SK-N-MC (cell line): ENCODE results near the gene OPA3.

Experiments used
- EZH2 ChIP-seq: fragments of 200-600 bp; sonication (generic); IDR thresholded peaks from one replicate; pipeline ENCODE4 v1.6.1; 2017; ENCODE audit warnings: antibody characterized with exemption
- POLR2AphosphoS5 ChIP-seq: IDR thresholded peaks from 2 replicates; pipeline ENCODE4 v1.6.1; 2012; ENCODE audit warnings: mild to moderate bottlenecking, low read depth, low read length, borderline replicate concordance

DNA sequence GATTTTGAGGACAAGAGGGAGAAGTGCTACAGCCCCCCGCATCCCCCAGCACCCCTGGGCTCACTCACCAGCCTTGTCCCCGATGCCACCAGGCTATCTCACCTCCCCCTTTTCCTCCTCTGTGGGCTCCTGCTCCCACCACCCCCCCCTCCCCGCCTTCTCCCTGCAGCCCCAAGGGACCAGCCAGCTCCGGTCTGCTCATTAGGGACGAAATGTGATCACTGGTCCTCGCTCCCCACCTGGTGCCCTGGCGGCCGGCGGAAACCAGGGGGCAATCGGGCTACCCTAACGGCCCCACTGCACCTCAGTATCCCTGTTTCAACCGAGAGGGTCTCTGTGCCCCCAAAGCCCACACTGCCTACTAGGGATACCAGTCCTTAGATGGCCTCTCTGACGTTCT lies 14.7 kb upstream of the OPA3 start:
- TF ChIP-seq EZH2 (no peak), POLR2AphosphoS5 (no peak)
